HAP-1 (cell line): Measurements from ENCODE around the gene ATP10A.

Source experiments
- DNase-seq, 2 experiments: peaks; one replicate each; pipeline ENCODE4 v3.0.0-alpha.2; 2016 to 2020; ENCODE audit warnings: low spot score in 2 of 2
- H3K27me3 ChIP-seq: fragments of 250-450 bp; sonication (Bioruptor Pico); 2 replicates; pipeline ENCODE4 v1.5.1; 2020; ENCODE audit warnings: low read depth, mild to moderate bottlenecking, moderate library complexity
- H3K36me3 ChIP-seq: fragments of 250-450 bp; sonication (Bioruptor Pico); replicated peaks from 2 replicates; pipeline ENCODE4 v1.5.1; 2020; ENCODE audit warnings: mild to moderate bottlenecking
- H3K4me1 ChIP-seq: fragments of 250-450 bp; sonication (Bioruptor Pico); 2 replicates; pipeline ENCODE4 v1.5.1; 2020; ENCODE audit warnings: mild to moderate bottlenecking
- H3K4me3 ChIP-seq: fragments of 250-450 bp; sonication (Bioruptor Pico); 2 replicates; pipeline ENCODE4 v1.5.1; 2020; ENCODE audit warnings: mild to moderate bottlenecking, moderate library complexity
- H3K9me3 ChIP-seq: fragments of 250-450 bp; sonication (Bioruptor Pico); 2 replicates; pipeline ENCODE4 v1.5.1; 2020; ENCODE audit warnings: mild to moderate bottlenecking, moderate library complexity
- in situ Hi-C: fragments of 300-500 bp; cut with MboI; formaldehyde crosslinking; loops from 3 replicates; pipeline ENCODE4 v1.14.3; 2020; ENCODE audit warnings: low sequenced_read_pairs, inconsistent platforms, mixed read lengths

ATP10A gene

DNA sequence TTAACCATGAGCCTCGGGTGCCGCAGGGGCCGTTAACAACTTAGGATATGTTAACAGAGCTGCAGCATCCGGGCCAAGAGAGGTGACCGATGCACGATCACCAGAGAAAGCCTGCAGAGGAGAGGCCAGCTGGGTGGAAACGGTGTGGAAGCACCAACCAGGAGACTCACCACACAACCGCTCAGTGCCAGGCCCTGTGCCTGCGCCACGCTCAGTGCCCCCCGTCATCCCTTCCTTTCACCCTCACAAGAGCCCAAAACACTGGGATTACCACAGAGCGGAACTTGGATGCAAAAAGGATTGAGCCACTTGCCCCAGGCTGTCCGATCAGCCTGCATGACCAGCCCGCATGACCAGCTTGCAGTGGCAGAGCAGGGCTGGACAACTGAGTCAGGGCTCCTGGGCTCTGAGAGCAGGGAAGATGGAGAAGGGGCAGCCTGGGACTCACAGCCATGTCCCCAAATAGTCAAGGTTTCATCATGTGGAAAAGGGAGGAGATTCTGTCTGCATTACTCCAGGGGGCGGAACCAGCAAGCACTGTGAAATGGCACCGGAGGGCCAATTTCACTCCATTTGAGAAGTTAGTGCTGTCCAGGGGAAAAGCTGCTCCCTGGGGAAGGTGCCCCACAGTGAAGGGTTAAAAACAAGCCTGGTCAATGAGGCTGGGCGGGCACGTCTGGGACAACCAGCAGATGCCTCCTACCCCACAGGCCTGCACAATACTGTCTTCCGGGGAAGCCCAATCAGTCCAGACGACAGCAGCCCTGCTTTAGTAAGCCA lies 156.8 kb downstream of the ATP10A start:
- in situ Hi-C loops: loop anchor here (25.0 kb wide), 1 partner anchor 1156 kb away; the partner anchor contains the start of gene GABRA5

GRCh38 chr15:25705433-25706115 lies 157.6 kb downstream of the ATP10A start:
- H3K4me3 ChIP-seq: no peak overlapping the region
- no peak for DNase-seq
- no peaks in the 10 kb centered on the region for H3K9me3 ChIP-seq
- in situ Hi-C loops: loop anchor here (25.0 kb wide), 1 partner anchor 1157 kb away; the partner anchor contains the start of gene GABRA5
- no peaks in the 10 kb centered on the region for H3K36me3 ChIP-seq
- no peaks in the 10 kb centered on the region for H3K4me1 ChIP-seq
- no peaks in the 10 kb centered on the region for H3K27me3 ChIP-seq

More for the DNA sequence above, 156.8 kb downstream of the ATP10A start:
- Histone ChIP-seq H3K27me3 (no peaks in the 10 kb centered on the region), H3K4me1 (no peaks in the 10 kb centered on the region), H3K4me3 (no peak overlapping the region), H3K36me3 (no peaks in the 10 kb centered on the region), H3K9me3 (no peaks in the 10 kb centered on the region)
- DNase-seq: no peak

GRCh38 chr15:25703726-25704125 lies 159.4 kb downstream of the ATP10A start:
- H3K4me3 ChIP-seq: no peak overlapping the region
- no peak for DNase-seq
- H3K36me3 ChIP-seq: no peaks in the 10 kb centered on the region
- no peaks in the 10 kb centered on the region for H3K4me1 ChIP-seq
- in situ Hi-C loops: loop anchor here (25.0 kb wide), 1 partner anchor 1159 kb away; the partner anchor contains the start of gene GABRA5
- no peaks in the 10 kb centered on the region for H3K9me3 ChIP-seq
- no peaks in the 10 kb centered on the region for H3K27me3 ChIP-seq

- Histone ChIP-seq H3K4me3 (no peak overlapping the region), H3K4me1 (no peaks in the 10 kb centered on the region), H3K36me3 (no peaks in the 10 kb centered on the region), H3K9me3 (no peaks in the 10 kb centered on the region), H3K27me3 (no peaks in the 10 kb centered on the region)
- in situ Hi-C loops: loop anchor here (25.0 kb wide), 1 partner anchor 1160 kb away; the partner anchor contains the start of gene GABRA5
- DNase-seq: no peak
These were observed 161.2 kb downstream of the ATP10A start for GRCh38 chr15:25701721-25702465.

- Histone ChIP-seq H3K36me3 (no peaks in the 10 kb centered on the region), H3K9me3 (no peaks in the 10 kb centered on the region), H3K27me3 (no peaks in the 10 kb centered on the region), H3K4me3 (no peak overlapping the region), H3K4me1 (no peaks in the 10 kb centered on the region)
- in situ Hi-C loops: loop anchor here (25.0 kb wide), 1 partner anchor 1161 kb away; the partner anchor contains the start of gene GABRA5
- DNase-seq: no peak
These were observed 162.2 kb downstream of the ATP10A start for GRCh38 chr15:25700916-25701315.

GRCh38 chr15:25697586-25697985 lies 165.5 kb downstream of the ATP10A start:
- in situ Hi-C loops: no loop called here
- no peak for DNase-seq
- no peaks in the 10 kb centered on the region for H3K9me3 ChIP-seq
- H3K4me1 ChIP-seq: no peaks in the 10 kb centered on the region
- H3K27me3 ChIP-seq: no peaks in the 10 kb centered on the region
- H3K4me3 ChIP-seq: no peak overlapping the region
- peaks cover 17% of the 10 kb centered on the region for H3K36me3 ChIP-seq

DNA sequence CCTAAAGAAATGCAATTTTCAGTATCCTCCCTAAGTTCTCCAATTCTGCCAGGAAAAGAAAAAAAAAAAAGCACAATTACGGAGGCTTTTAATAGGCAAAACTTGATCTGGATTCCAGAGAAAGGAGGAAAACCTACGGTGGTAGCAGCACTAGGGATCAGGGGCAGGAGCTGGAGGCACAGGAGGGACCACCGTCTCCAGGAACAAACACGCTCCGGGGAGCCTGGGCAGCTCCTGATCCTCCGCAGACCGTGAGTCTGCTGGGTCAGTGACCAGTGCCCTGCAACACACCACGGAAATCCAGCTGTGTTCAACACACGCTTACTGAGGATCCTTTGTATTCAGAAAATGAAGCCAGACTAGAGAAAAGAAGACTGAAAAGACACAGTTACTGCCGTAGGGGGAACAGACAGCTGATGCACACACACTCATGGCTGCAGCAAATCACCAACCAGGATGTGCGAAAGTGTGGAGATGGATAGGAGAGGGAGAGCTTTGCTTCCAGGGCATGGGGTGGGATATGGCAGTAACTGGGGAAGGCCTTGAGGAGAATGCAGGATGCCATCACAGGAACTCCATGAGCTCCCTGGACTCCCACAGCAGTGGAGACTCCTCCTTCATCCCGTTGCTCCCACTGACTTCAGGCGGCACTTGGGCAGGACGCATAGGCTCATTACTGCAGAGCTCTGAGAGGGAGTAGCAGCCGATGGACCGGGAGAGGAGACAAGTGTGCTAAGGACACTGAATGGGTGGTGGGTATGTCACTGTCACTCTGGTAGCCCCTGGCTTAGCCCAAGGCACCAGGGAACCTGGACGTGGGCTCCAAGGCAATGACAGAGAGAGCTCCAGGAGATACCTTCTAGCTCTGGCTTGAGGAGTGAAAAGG lies 167.0 kb downstream of the ATP10A start:
- no peak for DNase-seq
- Histone ChIP-seq H3K4me1 (no peaks in the 10 kb centered on the region), H3K36me3 (peaks cover 17% of the 10 kb centered on the region), H3K4me3 (no peak overlapping the region), H3K27me3 (no peaks in the 10 kb centered on the region), H3K9me3 (no peaks in the 10 kb centered on the region)
- in situ Hi-C loops: no loop called here

GRCh38 chr15:25694823-25695312 lies 168.3 kb downstream of the ATP10A start:
- in situ Hi-C loops: no loop called here
- Histone ChIP-seq H3K27me3 (no peaks in the 10 kb centered on the region), H3K4me1 (no peaks in the 10 kb centered on the region), H3K36me3 (peaks cover 17% of the 10 kb centered on the region), H3K4me3 (no peak overlapping the region), H3K9me3 (no peaks in the 10 kb centered on the region)
- no peak for DNase-seq

DNA sequence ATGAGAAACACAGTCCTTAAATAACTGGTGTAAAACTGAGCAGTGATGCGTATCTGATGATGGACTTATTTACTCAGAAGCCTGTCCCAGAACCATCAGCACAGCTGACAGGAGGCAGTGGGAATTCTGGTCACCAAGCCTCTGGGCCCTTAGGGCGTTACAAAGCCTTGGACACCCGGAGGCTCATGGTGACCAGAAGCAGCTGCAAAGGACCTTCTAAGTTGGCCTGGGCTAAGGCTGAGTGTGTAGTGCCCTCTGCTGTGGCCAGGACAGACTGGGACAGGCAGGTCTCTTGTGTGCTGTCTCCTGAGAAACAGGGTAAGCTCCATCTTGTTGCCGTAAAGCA lies 168.9 kb downstream of the ATP10A start:
- Histone ChIP-seq H3K27me3 (no peaks in the 10 kb centered on the region), H3K9me3 (no peaks in the 10 kb centered on the region), H3K4me1 (no peaks in the 10 kb centered on the region), H3K4me3 (no peak overlapping the region), H3K36me3 (peaks cover 17% of the 10 kb centered on the region)
- in situ Hi-C loops: no loop called here
- DNase-seq: no peak

DNA sequence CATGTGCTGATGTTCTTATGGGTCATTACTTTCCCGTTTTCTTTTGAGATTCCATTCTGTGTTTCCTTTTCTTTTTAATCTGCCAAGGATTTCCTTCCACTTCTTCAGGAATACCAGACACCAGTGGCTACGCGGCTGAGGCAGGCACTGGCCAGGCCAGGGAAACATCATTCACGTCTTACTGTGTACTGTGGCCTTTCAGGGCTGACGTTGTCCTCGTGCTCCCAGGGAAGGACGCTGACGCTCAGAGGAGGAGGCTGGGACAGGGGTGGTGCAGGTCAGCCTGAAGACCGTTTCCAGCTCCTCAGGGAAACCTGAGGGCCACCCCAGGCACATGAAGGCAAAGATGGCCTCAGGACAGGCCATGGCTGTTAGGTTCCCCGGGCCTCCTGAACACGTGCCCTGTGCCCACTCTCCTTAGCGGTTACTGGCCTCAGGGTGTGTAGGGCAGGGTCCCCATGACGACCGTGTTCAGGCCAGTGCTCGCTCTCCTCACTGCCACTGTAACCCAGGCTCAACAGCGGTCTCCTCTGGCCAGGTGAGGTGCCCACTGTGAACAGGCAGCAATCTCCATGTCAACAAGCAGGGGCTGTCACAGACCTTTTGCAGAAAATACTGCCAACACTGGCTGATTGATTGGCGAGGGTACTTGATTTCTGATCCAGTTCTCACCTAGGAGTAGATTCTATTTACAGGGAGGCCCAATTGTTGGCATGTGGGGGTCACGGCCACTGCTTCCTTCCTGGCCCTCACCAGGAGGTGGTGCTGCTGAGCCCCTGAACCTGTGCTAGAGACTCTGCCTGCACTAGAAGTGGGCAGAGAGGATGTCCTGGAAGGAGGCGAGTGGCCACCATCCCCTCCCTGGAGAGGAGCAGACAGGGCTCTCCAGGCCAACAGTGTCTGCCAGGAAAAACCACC lies 169.5 kb downstream of the ATP10A start:
- peaks cover 17% of the 10 kb centered on the region for H3K36me3 ChIP-seq
- DNase-seq: peak in 1 of 2 experiments; percentile 74
- in situ Hi-C loops: no loop called here
- H3K4me3 ChIP-seq: no peak overlapping the region
- no peaks in the 10 kb centered on the region for H3K9me3 ChIP-seq
- H3K27me3 ChIP-seq: no peaks in the 10 kb centered on the region
- no peaks in the 10 kb centered on the region for H3K4me1 ChIP-seq

GRCh38 chr15:25691544-25692430 lies 171.3 kb downstream of the ATP10A start:
- Histone ChIP-seq H3K9me3 (no peaks in the 10 kb centered on the region), H3K27me3 (no peaks in the 10 kb centered on the region), H3K4me3 (no peak overlapping the region), H3K4me1 (no peaks in the 10 kb centered on the region), H3K36me3 (peaks cover 17% of the 10 kb centered on the region)
- DNase-seq: peak; percentile 52 to 63
- in situ Hi-C loops: no loop called here
